ENCODE data around the gene AQP6. TPM values are rescaled to one million over a fixed set of nuclear protein-coding genes. Genes with fewer than 3 reads are reported as not detected.

AQP6 gene
- total RNA-seq, 1 donor from 2014 or later: 0.37 TPM

DNA sequence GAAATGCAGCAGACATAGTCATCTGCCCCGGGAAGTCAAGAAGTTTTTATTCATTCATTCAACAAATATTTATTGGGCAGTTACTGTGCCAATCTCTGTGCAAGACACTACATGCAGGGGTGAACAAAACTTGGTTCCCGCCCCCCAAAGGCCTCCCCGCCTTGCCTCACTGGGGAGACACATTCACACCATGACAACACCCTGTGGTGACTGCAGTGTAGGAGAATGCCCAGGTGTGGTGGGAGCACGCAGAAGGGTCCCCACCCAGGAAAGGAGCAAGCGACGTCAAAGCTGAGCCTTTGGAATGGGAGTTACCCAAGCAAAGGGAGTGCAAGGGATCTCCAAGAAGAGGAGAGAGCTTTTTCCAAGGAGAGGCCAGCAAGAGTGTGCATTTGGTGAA is 1.6 kb upstream of the AQP6 start:
- no peak for DNase-seq
- Mint-ChIP-seq H3K27me3 (ENCODE audit: unreplicated experiment) (no peaks in the 10 kb centered on the region), H3K27ac (ENCODE audit: unreplicated experiment) (no peak overlapping the region), H3K36me3 (ENCODE audit: unreplicated experiment) (no peaks in the 10 kb centered on the region), H3K4me1 (ENCODE audit: low read depth, unreplicated experiment) (peaks cover 15% of the 10 kb centered on the region), H3K4me3 (ENCODE audit: unreplicated experiment) (no peak overlapping the region), H3K9me3 (ENCODE audit: unreplicated experiment) (peaks cover 9% of the 10 kb centered on the region)
- TF ChIP-seq, protein P1, sequence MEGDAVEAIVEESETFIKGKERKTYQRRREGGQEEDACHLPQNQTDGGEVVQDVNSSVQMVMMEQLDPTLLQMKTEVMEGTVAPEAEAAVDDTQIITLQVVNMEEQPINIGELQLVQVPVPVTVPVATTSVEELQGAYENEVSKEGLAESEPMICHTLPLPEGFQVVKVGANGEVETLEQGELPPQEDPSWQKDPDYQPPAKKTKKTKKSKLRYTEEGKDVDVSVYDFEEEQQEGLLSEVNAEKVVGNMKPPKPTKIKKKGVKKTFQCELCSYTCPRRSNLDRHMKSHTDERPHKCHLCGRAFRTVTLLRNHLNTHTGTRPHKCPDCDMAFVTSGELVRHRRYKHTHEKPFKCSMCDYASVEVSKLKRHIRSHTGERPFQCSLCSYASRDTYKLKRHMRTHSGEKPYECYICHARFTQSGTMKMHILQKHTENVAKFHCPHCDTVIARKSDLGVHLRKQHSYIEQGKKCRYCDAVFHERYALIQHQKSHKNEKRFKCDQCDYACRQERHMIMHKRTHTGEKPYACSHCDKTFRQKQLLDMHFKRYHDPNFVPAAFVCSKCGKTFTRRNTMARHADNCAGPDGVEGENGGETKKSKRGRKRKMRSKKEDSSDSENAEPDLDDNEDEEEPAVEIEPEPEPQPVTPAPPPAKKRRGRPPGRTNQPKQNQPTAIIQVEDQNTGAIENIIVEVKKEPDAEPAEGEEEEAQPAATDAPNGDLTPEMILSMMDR (IDR thresholded peaks at IDR 0.05; ENCODE audit: partially characterized antibody, unreplicated experiment): no peak

- peaks cover 5% of the 10 kb centered on the region for H3K9me3 Mint-ChIP-seq (ENCODE audit: unreplicated experiment)
- DNase-seq: no peak
- H3K4me3 Mint-ChIP-seq (ENCODE audit: unreplicated experiment): no peak overlapping the region
- H3K27me3 Mint-ChIP-seq (ENCODE audit: unreplicated experiment): peaks cover 2% of the 10 kb centered on the region
- peaks cover 17% of the 10 kb centered on the region for H3K4me1 Mint-ChIP-seq (ENCODE audit: low read depth, unreplicated experiment)
- TF ChIP-seq, protein P1 (IDR thresholded peaks at IDR 0.05; ENCODE audit: partially characterized antibody, unreplicated experiment): no peak
- no peak overlapping the region for H3K27ac Mint-ChIP-seq (ENCODE audit: unreplicated experiment)
- no peaks in the 10 kb centered on the region for H3K36me3 Mint-ChIP-seq (ENCODE audit: unreplicated experiment)
Measured at GRCh38 chr12:49972129-49972528, 618 bp upstream of the AQP6 start.

- peak overlapping the region; percentile 49 for H3K4me3 Mint-ChIP-seq (ENCODE audit: unreplicated experiment)
- H3K27me3 Mint-ChIP-seq (ENCODE audit: unreplicated experiment): peaks cover 2% of the 10 kb centered on the region
- no peak overlapping the region for H3K27ac Mint-ChIP-seq (ENCODE audit: unreplicated experiment)
- H3K36me3 Mint-ChIP-seq (ENCODE audit: unreplicated experiment): no peaks in the 10 kb centered on the region
- H3K9me3 Mint-ChIP-seq (ENCODE audit: unreplicated experiment): peaks cover 5% of the 10 kb centered on the region
- peaks cover 22% of the 10 kb centered on the region for H3K4me1 Mint-ChIP-seq (ENCODE audit: low read depth, unreplicated experiment)
- no peak for DNase-seq
- TF ChIP-seq, protein P1 (IDR thresholded peaks at IDR 0.05; ENCODE audit: partially characterized antibody, unreplicated experiment): no peak
Measured at GRCh38 chr12:49973361-49973830, 649 bp downstream of the AQP6 start.

GRCh38 chr12:49974231-49974675 is 1.5 kb downstream of the AQP6 start:
- H3K27me3 Mint-ChIP-seq (ENCODE audit: unreplicated experiment): peaks cover 6% of the 10 kb centered on the region
- peaks cover 28% of the 10 kb centered on the region for H3K4me1 Mint-ChIP-seq (ENCODE audit: low read depth, unreplicated experiment)
- peaks cover 7% of the 10 kb centered on the region for H3K9me3 Mint-ChIP-seq (ENCODE audit: unreplicated experiment)
- H3K36me3 Mint-ChIP-seq (ENCODE audit: unreplicated experiment): no peaks in the 10 kb centered on the region
- TF ChIP-seq, protein P1 (IDR thresholded peaks at IDR 0.05; ENCODE audit: partially characterized antibody, unreplicated experiment): peak; percentile 36
- no peak overlapping the region for H3K27ac Mint-ChIP-seq (ENCODE audit: unreplicated experiment)
- no peak overlapping the region for H3K4me3 Mint-ChIP-seq (ENCODE audit: unreplicated experiment)
- peak; percentile 77 for DNase-seq

DNA sequence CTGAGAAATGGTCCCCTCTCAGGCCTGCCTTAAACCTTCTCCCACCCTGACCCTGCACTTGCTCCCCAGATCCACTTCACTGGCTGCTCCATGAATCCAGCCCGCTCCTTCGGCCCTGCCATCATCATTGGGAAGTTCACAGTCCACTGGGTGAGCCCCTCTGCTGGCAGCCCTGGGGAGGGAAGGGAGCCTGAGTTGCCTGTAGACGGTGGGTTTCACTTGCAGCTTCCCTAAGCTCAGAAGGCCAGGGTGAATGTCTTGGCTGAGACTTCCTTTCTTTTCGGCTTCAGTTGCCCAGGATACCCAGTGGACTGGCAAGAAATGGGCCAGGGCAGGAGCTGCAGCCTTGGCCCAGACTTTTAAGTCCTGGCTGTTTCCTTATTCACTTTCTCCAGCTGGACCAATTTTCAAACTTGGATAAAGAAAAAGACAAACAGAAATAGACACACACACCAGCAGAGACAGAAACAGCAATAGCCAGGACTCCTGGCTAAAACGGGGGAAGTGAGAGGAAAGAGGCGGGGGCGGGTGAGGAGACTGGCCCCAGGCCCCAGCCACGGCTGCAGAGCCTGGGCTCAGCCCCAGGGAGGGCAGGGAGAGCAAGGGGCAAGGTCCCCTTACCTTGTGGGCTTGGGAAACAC is 2.0 kb downstream of the AQP6 start:
- Mint-ChIP-seq H3K9me3 (ENCODE audit: unreplicated experiment) (peaks cover 7% of the 10 kb centered on the region), H3K4me1 (ENCODE audit: low read depth, unreplicated experiment) (peaks cover 33% of the 10 kb centered on the region), H3K27me3 (ENCODE audit: unreplicated experiment) (peaks cover 10% of the 10 kb centered on the region), H3K36me3 (ENCODE audit: unreplicated experiment) (no peaks in the 10 kb centered on the region), H3K27ac (ENCODE audit: unreplicated experiment) (no peak overlapping the region), H3K4me3 (ENCODE audit: unreplicated experiment) (no peak overlapping the region)
- TF ChIP-seq, protein P1 (IDR thresholded peaks at IDR 0.05; ENCODE audit: partially characterized antibody, unreplicated experiment): no peak
- DNase-seq: no peak
